Panc1 (cell line): Measurements from ENCODE around the gene EPGN.

Source experiments
- POLR2AphosphoS5 ChIP-seq: IDR thresholded peaks from 2 replicates; pipeline ENCODE4 v1.6.1; 2012; ENCODE audit warnings: mild to moderate bottlenecking, low read depth, low read length, moderate library complexity
- REST ChIP-seq, 2 experiments: IDR thresholded peaks; 2 replicates each; pipeline ENCODE4 v1.6.1; 2011 to 2012; ENCODE audit warnings: low read depth in 2 of 2, control low read depth in 1 of 2, low read length in 1 of 2, mild to moderate bottlenecking in 1 of 2, moderate library complexity in 1 of 2; ENCODE audit not compliant: insufficient read depth in 1 of 2
- SIN3A ChIP-seq: IDR thresholded peaks from 2 replicates; pipeline ENCODE4 v1.6.1; 2012; ENCODE audit warnings: low read depth, mild to moderate bottlenecking, low read length, moderate library complexity, borderline replicate concordance; ENCODE audit not compliant: insufficient read depth
- TCF7L2 ChIP-seq: IDR thresholded peaks from 2 replicates; pipeline ENCODE4 v1.6.1; 2011; ENCODE audit warnings: mild to moderate bottlenecking, low read depth, low read length, inconsistent platforms
- TF ChIP-seq, protein P1 (sequence below): fragments of 450-650 bp; IDR thresholded peaks from 2 replicates; pipeline ENCODE4 v1.5.1; 2017; ENCODE audit warnings: mild to moderate bottlenecking

- TF ChIP-seq, protein P1, sequence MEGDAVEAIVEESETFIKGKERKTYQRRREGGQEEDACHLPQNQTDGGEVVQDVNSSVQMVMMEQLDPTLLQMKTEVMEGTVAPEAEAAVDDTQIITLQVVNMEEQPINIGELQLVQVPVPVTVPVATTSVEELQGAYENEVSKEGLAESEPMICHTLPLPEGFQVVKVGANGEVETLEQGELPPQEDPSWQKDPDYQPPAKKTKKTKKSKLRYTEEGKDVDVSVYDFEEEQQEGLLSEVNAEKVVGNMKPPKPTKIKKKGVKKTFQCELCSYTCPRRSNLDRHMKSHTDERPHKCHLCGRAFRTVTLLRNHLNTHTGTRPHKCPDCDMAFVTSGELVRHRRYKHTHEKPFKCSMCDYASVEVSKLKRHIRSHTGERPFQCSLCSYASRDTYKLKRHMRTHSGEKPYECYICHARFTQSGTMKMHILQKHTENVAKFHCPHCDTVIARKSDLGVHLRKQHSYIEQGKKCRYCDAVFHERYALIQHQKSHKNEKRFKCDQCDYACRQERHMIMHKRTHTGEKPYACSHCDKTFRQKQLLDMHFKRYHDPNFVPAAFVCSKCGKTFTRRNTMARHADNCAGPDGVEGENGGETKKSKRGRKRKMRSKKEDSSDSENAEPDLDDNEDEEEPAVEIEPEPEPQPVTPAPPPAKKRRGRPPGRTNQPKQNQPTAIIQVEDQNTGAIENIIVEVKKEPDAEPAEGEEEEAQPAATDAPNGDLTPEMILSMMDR, result peak; percentile 58; the same call in 1 of the 2 replicates
- TF ChIP-seq REST (IDR thresholded peaks at IDR 0.05; ENCODE audit: insufficient read depth in 1 of 2, low read depth in 2 of 2, low read length in 1 of 2) (no peak), POLR2AphosphoS5 (no peak), SIN3A (no peak), TCF7L2 (no peak)
These were observed 3.5 kb downstream of the EPGN start for GRCh38 chr4:74311696-74312313.
